Loucy (cell line): ENCODE measurements around the gene ADGRD1.

ENCODE experiments used
- CTCF ChIP-seq: fragments of 200-600 bp; sonication (generic); conservative IDR thresholded peaks from 2 replicates; pipeline ENCODE4 v1.5.1; 2014; ENCODE audit warnings: mild to moderate bottlenecking, antibody characterized with exemption, low read length
- EZH2phosphoT487 ChIP-seq: fragments of 200-600 bp; IDR thresholded peaks from 2 replicates; pipeline ENCODE4 v1.6.1; 2018; ENCODE audit warnings: antibody characterized with exemption, mild to moderate bottlenecking, moderate library complexity, borderline replicate concordance

- no peak for TF ChIP-seq CTCF
- no peak for TF ChIP-seq EZH2phosphoT487
Observed at GRCh38 chr12:131025939-131026702, 72.4 kb downstream of the ADGRD1 start.
